ENCODE measurements around the gene CARD19. TPM values are rescaled to one million over a fixed set of nuclear protein-coding genes. Genes with fewer than 3 reads are reported as not detected.

Gene CARD19
- total RNA-seq, 4 donors from 2014 or later: 54.0 to 83.6 (median 78.1) TPM

GRCh38 chr9:93065135-93065720 is 30.8 kb upstream of the CARD19 start:
- no peak overlapping the region for H3K27ac ChIP-seq (replicated peaks in 1 of 4)

GRCh38 chr9:93066978-93067603 is 28.9 kb upstream of the CARD19 start:
- intact Hi-C loops (cut with DNase I): no loop called here
- 96% methylated on average over 3 of the region's 3 CpGs for WGBS
- no peak overlapping the region for H3K4me3 ChIP-seq
- H3K36me3 ChIP-seq: no peaks in the 10 kb centered on the region
- no peak for TF ChIP-seq CTCF (IDR thresholded peaks at IDR 0.05)
- no peak for TF ChIP-seq EP300 (IDR thresholded peaks at IDR 0.05)
- TF ChIP-seq POLR2A (IDR thresholded peaks at IDR 0.05; ENCODE audit: low read depth): no peak
- TF ChIP-seq POLR2AphosphoS5 (IDR thresholded peaks at IDR 0.05): no peak
- H3K9me3 ChIP-seq: no peaks in the 10 kb centered on the region
- no peak overlapping the region for H3K27ac ChIP-seq (replicated peaks in 1 of 4)
- no peak for DNase-seq (ENCODE audit: extremely low spot score)
- peaks cover 0 to 10% (median 5%) of the 10 kb centered on the region in 4 donors for H3K4me1 ChIP-seq
- H3K27me3 ChIP-seq: peaks cover 0 to 3% (median 0%) of the 10 kb centered on the region in 4 donors

More at GRCh38 chr9:93065135-93065720, 30.8 kb upstream of the CARD19 start:
- Histone ChIP-seq H3K36me3 (no peaks in the 10 kb centered on the region), H3K9me3 (no peaks in the 10 kb centered on the region), H3K4me3 (no peak overlapping the region), H3K27me3 (peaks cover 0 to 6% (median 0%) of the 10 kb centered on the region in 4 donors), H3K4me1 (peaks cover 0 to 6% (median 3%) of the 10 kb centered on the region in 4 donors)
- intact Hi-C loops (cut with DNase I): no loop called here
- no peak for DNase-seq (ENCODE audit: extremely low spot score)
- no peak for TF ChIP-seq CTCF (IDR thresholded peaks at IDR 0.05)
- no peak for TF ChIP-seq POLR2A (IDR thresholded peaks at IDR 0.05; ENCODE audit: low read depth)
- no peak for TF ChIP-seq POLR2AphosphoS5 (IDR thresholded peaks at IDR 0.05)
- no peak for TF ChIP-seq EP300 (IDR thresholded peaks at IDR 0.05)
- 72% methylated on average over 12 of the region's 15 CpGs for WGBS

- DNase-seq (ENCODE audit: extremely low spot score): no peak
- no peak for TF ChIP-seq CTCF (IDR thresholded peaks at IDR 0.05)
- no peak for TF ChIP-seq POLR2AphosphoS5 (IDR thresholded peaks at IDR 0.05)
- no peak for TF ChIP-seq EP300 (IDR thresholded peaks at IDR 0.05)
- no peak for TF ChIP-seq POLR2A (IDR thresholded peaks at IDR 0.05; ENCODE audit: low read depth)
- no peak overlapping the region for H3K4me3 ChIP-seq
- H3K27ac ChIP-seq (replicated peaks in 1 of 4): no peak overlapping the region
- intact Hi-C loops (cut with DNase I): no loop called here
- 97% methylated on average over 4 of the region's 4 CpGs for WGBS
- H3K27me3 ChIP-seq: no peaks in the 10 kb centered on the region
- no peaks in the 10 kb centered on the region for H3K9me3 ChIP-seq
- no peaks in the 10 kb centered on the region for H3K36me3 ChIP-seq
- H3K4me1 ChIP-seq: peaks cover 3 to 26% (median 20%) of the 10 kb centered on the region in 4 donors
These were observed 27.1 kb upstream of the CARD19 start for GRCh38 chr9:93068956-93069355.

- intact Hi-C loops (cut with DNase I): no loop called here
These were observed 24.6 kb upstream of the CARD19 start for GRCh38 chr9:93071464-93071863.

More at GRCh38 chr9:93071464-93071863, 24.6 kb upstream of the CARD19 start:
- Histone ChIP-seq H3K4me3 (no peak overlapping the region), H3K4me1 (peaks cover 3 to 26% (median 20%) of the 10 kb centered on the region in 4 donors), H3K27ac (replicated peaks in 1 of 4) (no peak overlapping the region), H3K9me3 (no peaks in the 10 kb centered on the region), H3K36me3 (no peaks in the 10 kb centered on the region), H3K27me3 (no peaks in the 10 kb centered on the region)
- DNase-seq (ENCODE audit: extremely low spot score): no peak
- WGBS: 74% methylated on average over 7 of the region's 7 CpGs
- TF ChIP-seq POLR2A (IDR thresholded peaks at IDR 0.05; ENCODE audit: low read depth) (no peak), CTCF (IDR thresholded peaks at IDR 0.05) (no peak), EP300 (IDR thresholded peaks at IDR 0.05) (no peak), POLR2AphosphoS5 (IDR thresholded peaks at IDR 0.05) (no peak)

All from esophagus muscularis mucosa (tissue), 4 donors.